GM23338 (cell line): ENCODE results near the gene MEMO1. TPM values are rescaled to one million over a fixed set of nuclear protein-coding genes. Genes with fewer than 3 reads are reported as not detected.

ENCODE experiments used
- ATAC-seq: fragments of 200-7000 bp; cut with Tn5 transposase; 3 replicates; pipeline ENCODE4 v1.9.1; 2020
- DNase-seq: peaks from one replicate; pipeline ENCODE4 v3.0.0-alpha.2; 2015; ENCODE audit warnings: low spot score
- H2AFZ ChIP-seq: fragments of 200-600 bp; sonication (generic); 2 replicates; pipeline ENCODE4 v1.8.0; 2016; ENCODE audit warnings: antibody characterized with exemption, mild to moderate bottlenecking, moderate library complexity
- H3F3A ChIP-seq: fragments of 200-600 bp; sonication (generic); replicated peaks from 2 replicates; pipeline ENCODE4 v1.8.0; 2017; ENCODE audit warnings: antibody characterized with exemption, mixed run types, low read depth
- H3K27ac ChIP-seq: fragments of 200-600 bp; sonication (generic); 2 replicates; pipeline ENCODE4 v1.6.1; 2016; ENCODE audit warnings: low read depth
- H3K27me3 ChIP-seq: fragments of 200-600 bp; sonication (generic); 2 replicates; pipeline ENCODE4 v1.8.0; 2016; ENCODE audit warnings: mild to moderate bottlenecking, mixed run types, moderate library complexity; ENCODE audit not compliant: insufficient read depth
- H3K36me3 ChIP-seq: fragments of 200-600 bp; sonication (generic); 2 replicates; pipeline ENCODE4 v1.8.0; 2016; ENCODE audit warnings: mild to moderate bottlenecking; ENCODE audit not compliant: insufficient read depth
- H3K4me1 ChIP-seq: fragments of 200-600 bp; sonication (generic); 2 replicates; pipeline ENCODE4 v1.8.0; 2016; ENCODE audit warnings: mild to moderate bottlenecking, moderate library complexity; ENCODE audit not compliant: insufficient read depth
- H3K4me2 ChIP-seq: fragments of 200-600 bp; sonication (generic); 2 replicates; pipeline ENCODE4 v1.7.1; 2017; ENCODE audit warnings: mixed run types
- H3K4me3 ChIP-seq: fragments of 200-600 bp; sonication (generic); 2 replicates; pipeline ENCODE4 v1.6.1; 2016; ENCODE audit warnings: mixed run types
- H3K79me2 ChIP-seq: fragments of 200-600 bp; sonication (generic); replicated peaks from 2 replicates; pipeline ENCODE4 v1.8.0; 2017; ENCODE audit warnings: mild to moderate bottlenecking; ENCODE audit not compliant: insufficient read depth
- H3K9me2 ChIP-seq: fragments of 200-600 bp; sonication (generic); 2 replicates; pipeline ENCODE4 v1.8.0; 2017; ENCODE audit not compliant: insufficient read depth
- H4K20me1 ChIP-seq: fragments of 200-600 bp; sonication (generic); replicated peaks from 2 replicates; pipeline ENCODE4 v1.8.0; 2017; ENCODE audit warnings: mild to moderate bottlenecking; ENCODE audit not compliant: insufficient read depth
- H3K27ac Mint-ChIP-seq: 2 replicates; pipeline ENCODE4 v1.8.0; 2020; ENCODE audit warnings: inconsistent platforms, mild to moderate bottlenecking, moderate library complexity, mixed read lengths
- H3K27me3 Mint-ChIP-seq: 3 replicates; pipeline ENCODE4 v1.8.0; 2022; ENCODE audit warnings: low read depth, mild to moderate bottlenecking, moderate library complexity, mixed read lengths, inconsistent platforms; ENCODE audit not compliant: insufficient read depth, poor library complexity
- H3K36me3 Mint-ChIP-seq: 3 replicates; pipeline ENCODE4 v1.8.0; 2021; ENCODE audit warnings: low read depth, mild to moderate bottlenecking, inconsistent platforms, moderate library complexity, mixed read lengths
- H3K4me1 Mint-ChIP-seq: 3 replicates; pipeline ENCODE4 v1.8.0; 2020; ENCODE audit warnings: mild to moderate bottlenecking, inconsistent platforms, mixed read lengths
- H3K4me3 Mint-ChIP-seq: 3 replicates; pipeline ENCODE4 v1.8.0; 2021; ENCODE audit warnings: moderate library complexity, mild to moderate bottlenecking, inconsistent platforms, mixed read lengths
- H3K9me3 Mint-ChIP-seq: 3 replicates; pipeline ENCODE4 v1.8.0; 2020; ENCODE audit warnings: moderate library complexity, mild to moderate bottlenecking, inconsistent platforms, mixed read lengths
- CREB1 ChIP-seq: fragments of 250-450 bp; sonication (Bioruptor Pico); IDR thresholded peaks from 2 replicates; pipeline ENCODE4 v1.5.0; 2020; ENCODE audit warnings: low read depth, mild to moderate bottlenecking, moderate library complexity
- ETS1 ChIP-seq: IDR thresholded peaks from 2 replicates; pipeline ENCODE4 v1.6.1; 2016; ENCODE audit warnings: antibody characterized with exemption
- EZH2 ChIP-seq: fragments of 200-600 bp; sonication (generic); IDR thresholded peaks from one replicate; pipeline ENCODE4 v1.8.0; 2017; ENCODE audit warnings: antibody characterized with exemption, mild to moderate bottlenecking, low read depth; ENCODE audit not compliant: unreplicated experiment
- EZH2phosphoT487 ChIP-seq: fragments of 200-600 bp; sonication (generic); IDR thresholded peaks from one replicate; pipeline ENCODE4 v1.8.1; 2018; ENCODE audit warnings: antibody characterized with exemption; ENCODE audit not compliant: unreplicated experiment
- JUNB ChIP-seq: IDR thresholded peaks from one replicate; pipeline ENCODE4 v1.6.1; 2016; ENCODE audit warnings: antibody characterized with exemption; ENCODE audit not compliant: unreplicated experiment
- NANOG ChIP-seq: IDR thresholded peaks from 2 replicates; pipeline ENCODE4 v1.6.1; 2016; ENCODE audit warnings: antibody characterized with exemption, borderline replicate concordance
- POLR2AphosphoS5 ChIP-seq: IDR thresholded peaks from 2 replicates; pipeline ENCODE4 v1.6.1; 2016; ENCODE audit warnings: antibody characterized with exemption, low read depth
- REST ChIP-seq: IDR thresholded peaks from one replicate; pipeline ENCODE4 v1.6.1; 2018; ENCODE audit warnings: antibody characterized with exemption; ENCODE audit not compliant: unreplicated experiment
- STAT1 ChIP-seq: IDR thresholded peaks from one replicate; pipeline ENCODE4 v1.6.1; 2016; ENCODE audit warnings: antibody characterized with exemption; ENCODE audit not compliant: unreplicated experiment
- ZNF114 ChIP-seq: fragments of 250-450 bp; sonication (Bioruptor Pico); IDR thresholded peaks from 2 replicates; pipeline ENCODE4 v1.5.0; 2020; ENCODE audit warnings: mild to moderate bottlenecking, moderate library complexity
- ZNF331 ChIP-seq: fragments of 250-450 bp; sonication (Bioruptor Pico); IDR thresholded peaks from 2 replicates; pipeline ENCODE4 v1.5.0; 2020; ENCODE audit warnings: low read depth, mild to moderate bottlenecking, moderate library complexity
- ZNF462 ChIP-seq: fragments of 250-450 bp; sonication (Bioruptor Pico); IDR thresholded peaks from 2 replicates; pipeline ENCODE4 v1.5.0; 2020; ENCODE audit warnings: mild to moderate bottlenecking, moderate library complexity
- polyA plus RNA-seq: library from polyadenylated mRNA; unstranded; fragments of >200 nt; fragmentation: Nextera tagmentation; extraction: Ambion mirVana; gene quantifications from 2 replicates; pipeline ENCODE4 v1.2.1, GENCODE V29; 2016
- total RNA-seq: library from RNA; depleted of rRNA; stranded (reverse); fragments of >200 nt; shearing (Covaris generic); gene quantifications from 2 replicates; pipeline ENCODE4 v1.2.3, GENCODE V29; 2014
- TF ChIP-seq, protein P1 (sequence below), 2 experiments: fragments of 200-600 bp in 1 of 2; sonication (generic) in 1 of 2; conservative IDR thresholded peaks; 2 replicates each; pipeline versions ENCODE4 v1.5.1 to v1.6.1; 2016 to 2017; ENCODE audit warnings: antibody characterized with exemption in 2 of 2, low read depth in 2 of 2, mild to moderate bottlenecking in 2 of 2, moderate library complexity in 1 of 2

The MEMO1 gene
- total and polyA plus RNA-seq, 2 experiments from 2014 or later, result 39.1 to 67.0 TPM

DNA sequence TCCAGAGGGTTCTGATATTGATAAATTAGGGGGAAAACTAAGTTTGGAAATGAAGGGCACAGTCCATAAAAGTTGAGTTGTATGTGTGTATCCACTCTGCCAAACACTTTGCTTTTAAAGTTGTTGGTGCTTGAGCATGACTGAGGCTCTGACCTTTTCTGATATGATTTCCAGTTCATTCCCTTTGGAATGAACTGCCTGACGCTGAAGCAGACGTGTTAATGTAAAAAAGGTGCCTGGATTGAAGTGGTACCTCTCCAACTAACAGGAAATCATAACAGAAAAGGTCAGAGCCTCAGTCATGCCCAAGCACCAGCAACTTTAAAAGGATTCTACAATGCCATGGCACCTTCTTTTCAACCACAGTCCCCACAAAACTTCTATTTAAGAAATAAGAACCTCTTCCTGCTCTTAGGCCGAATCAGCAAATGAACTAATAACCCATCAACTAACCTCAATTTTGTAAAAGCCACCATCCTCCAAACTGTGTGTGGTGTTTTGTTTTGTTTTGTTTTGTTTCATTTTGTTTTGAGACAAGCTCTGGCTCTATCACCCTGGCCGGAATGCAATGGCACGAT, 52.6 kb downstream of the MEMO1 start:
- H3K27ac Mint-ChIP-seq, result no peak overlapping the region
- H3K4me3 Mint-ChIP-seq, result no peak overlapping the region
- Histone ChIP-seq H2AFZ (no peak overlapping the region), H3K4me3 (no peak overlapping the region), H3K36me3 (no peaks in the 10 kb centered on the region), H3F3A (no peaks in the 10 kb centered on the region; the same call in 1 of the 2 replicates), H3K79me2 (peaks cover 100% of the 10 kb centered on the region), H3K9me2 (no peaks in the 10 kb centered on the region), H3K4me1 (no peaks in the 10 kb centered on the region), H3K27ac (peak overlapping the region; percentile 17; the same call in 1 of the 2 replicates), H3K27me3 (no peaks in the 10 kb centered on the region), H3K4me2 (no peak overlapping the region), H4K20me1 (peaks cover 10% of the 10 kb centered on the region; the same call in 1 of the 2 replicates)
- no peak for DNase-seq
- H3K9me3 Mint-ChIP-seq, result no peaks in the 10 kb centered on the region
- TF ChIP-seq, protein P1, sequence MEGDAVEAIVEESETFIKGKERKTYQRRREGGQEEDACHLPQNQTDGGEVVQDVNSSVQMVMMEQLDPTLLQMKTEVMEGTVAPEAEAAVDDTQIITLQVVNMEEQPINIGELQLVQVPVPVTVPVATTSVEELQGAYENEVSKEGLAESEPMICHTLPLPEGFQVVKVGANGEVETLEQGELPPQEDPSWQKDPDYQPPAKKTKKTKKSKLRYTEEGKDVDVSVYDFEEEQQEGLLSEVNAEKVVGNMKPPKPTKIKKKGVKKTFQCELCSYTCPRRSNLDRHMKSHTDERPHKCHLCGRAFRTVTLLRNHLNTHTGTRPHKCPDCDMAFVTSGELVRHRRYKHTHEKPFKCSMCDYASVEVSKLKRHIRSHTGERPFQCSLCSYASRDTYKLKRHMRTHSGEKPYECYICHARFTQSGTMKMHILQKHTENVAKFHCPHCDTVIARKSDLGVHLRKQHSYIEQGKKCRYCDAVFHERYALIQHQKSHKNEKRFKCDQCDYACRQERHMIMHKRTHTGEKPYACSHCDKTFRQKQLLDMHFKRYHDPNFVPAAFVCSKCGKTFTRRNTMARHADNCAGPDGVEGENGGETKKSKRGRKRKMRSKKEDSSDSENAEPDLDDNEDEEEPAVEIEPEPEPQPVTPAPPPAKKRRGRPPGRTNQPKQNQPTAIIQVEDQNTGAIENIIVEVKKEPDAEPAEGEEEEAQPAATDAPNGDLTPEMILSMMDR (conservative IDR thresholded peaks at IDR 0.05; ENCODE audit: low read depth in 2 of 2), result no peak
- TF ChIP-seq ZNF331 (CRISPR knock-in tag), result no peak
- TF ChIP-seq EZH2phosphoT487, result no peak
- TF ChIP-seq REST, result no peak
- no peak for TF ChIP-seq ETS1
- no peak for TF ChIP-seq ZNF462
- no peak for TF ChIP-seq NANOG
- no peak for TF ChIP-seq CREB1
- TF ChIP-seq POLR2AphosphoS5, result no peak
- TF ChIP-seq STAT1, result no peak
- no peak for TF ChIP-seq ZNF114 (CRISPR knock-in tag)
- no peak for TF ChIP-seq EZH2
- TF ChIP-seq JUNB, result no peak
- ATAC-seq, result no peak
- no peaks in the 10 kb centered on the region for H3K36me3 Mint-ChIP-seq
- H3K27me3 Mint-ChIP-seq, result peaks cover 2% of the 10 kb centered on the region
- H3K4me1 Mint-ChIP-seq, result peaks cover 4% of the 10 kb centered on the region; the same call in 1 of the 3 replicates
